ENCODE data around the gene AURKAIP1.

- TF ChIP-seq CEBPB (IDR thresholded peaks at IDR 0.05) (no peak), HOXB13 (CRISPR knock-in tag; IDR thresholded peaks at IDR 0.05; ENCODE audit: low read depth) (no peak), USF2 (IDR thresholded peaks at IDR 0.05) (no peak), CTCF (IDR thresholded peaks at IDR 0.05) (no peak), POLR2A (IDR thresholded peaks at IDR 0.05; ENCODE audit: low read length) (no peak), BCL3 (IDR thresholded peaks at IDR 0.05) (no peak), RAD21 (conservative IDR thresholded peaks at IDR 0.05 in 1 of 2, IDR thresholded peaks at IDR 0.05 in 1 of 2) (no peak), TP53 (CRISPR knock-in tag; IDR thresholded peaks at IDR 0.05) (no peak), ELK1 (IDR thresholded peaks at IDR 0.05; ENCODE audit: low read depth, low read length) (no peak), REST (IDR thresholded peaks at IDR 0.05) (no peak), EP300 (IDR thresholded peaks at IDR 0.05) (no peak)
These were observed 8.9 kb downstream of the AURKAIP1 start for GRCh38 chr1:1365875-1366698.
